ENCODE data around the gene TSPAN9. TPM values are rescaled to one million over a fixed set of nuclear protein-coding genes. Genes with fewer than 3 reads are reported as not detected.
A peak's percentile ranks its signal among the peaks of the same experiment; 100 is the strongest.

TSPAN9 gene
- total RNA-seq, 1 donor from 2014 or later = 31.7 TPM

DNA sequence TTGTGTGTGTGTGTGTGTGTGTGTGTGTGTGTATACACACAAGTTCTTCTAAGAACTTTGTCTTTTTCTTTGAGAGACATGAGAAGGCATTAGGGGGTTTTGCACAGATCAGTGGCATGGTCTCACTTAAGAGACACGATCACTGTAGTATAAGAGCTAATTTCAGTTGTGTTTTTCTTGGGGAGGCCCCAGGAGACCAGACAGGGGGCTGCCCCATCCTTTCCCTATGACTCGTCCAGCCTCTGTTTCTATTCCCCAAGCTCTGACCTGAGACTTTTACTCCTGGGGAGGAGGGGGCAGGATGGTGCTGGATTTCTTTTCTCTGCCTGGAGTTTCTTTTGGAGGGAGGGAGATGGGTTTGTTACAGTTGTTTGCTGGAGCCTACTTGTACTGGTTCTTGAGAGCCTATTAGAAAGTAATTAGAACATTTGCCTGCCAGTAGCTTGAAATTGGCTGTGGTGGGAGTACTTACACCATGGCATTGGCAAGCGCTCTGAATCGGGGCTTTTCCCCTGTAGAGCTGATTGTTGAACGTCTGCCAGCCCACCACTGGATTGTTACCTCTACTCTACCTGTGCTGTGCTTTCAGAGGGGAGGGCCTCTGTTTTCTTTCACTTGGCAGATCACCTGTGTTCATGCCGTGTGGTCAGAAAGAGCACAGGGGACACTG, 109.5 kb downstream of the TSPAN9 start:
- Mint-ChIP-seq H3K9me3 (no peaks in the 10 kb centered on the region), H3K36me3 (no peaks in the 10 kb centered on the region), H3K4me1 (ENCODE audit: unreplicated experiment) (peaks cover 15% of the 10 kb centered on the region), H3K27me3 (peaks cover 28% of the 10 kb centered on the region), H3K4me3 (no peak overlapping the region), H3K27ac (peak overlapping the region; percentile 2)
- no peak for DNase-seq (ENCODE audit: extremely low spot score, unreplicated experiment)
- TF ChIP-seq, protein P1, sequence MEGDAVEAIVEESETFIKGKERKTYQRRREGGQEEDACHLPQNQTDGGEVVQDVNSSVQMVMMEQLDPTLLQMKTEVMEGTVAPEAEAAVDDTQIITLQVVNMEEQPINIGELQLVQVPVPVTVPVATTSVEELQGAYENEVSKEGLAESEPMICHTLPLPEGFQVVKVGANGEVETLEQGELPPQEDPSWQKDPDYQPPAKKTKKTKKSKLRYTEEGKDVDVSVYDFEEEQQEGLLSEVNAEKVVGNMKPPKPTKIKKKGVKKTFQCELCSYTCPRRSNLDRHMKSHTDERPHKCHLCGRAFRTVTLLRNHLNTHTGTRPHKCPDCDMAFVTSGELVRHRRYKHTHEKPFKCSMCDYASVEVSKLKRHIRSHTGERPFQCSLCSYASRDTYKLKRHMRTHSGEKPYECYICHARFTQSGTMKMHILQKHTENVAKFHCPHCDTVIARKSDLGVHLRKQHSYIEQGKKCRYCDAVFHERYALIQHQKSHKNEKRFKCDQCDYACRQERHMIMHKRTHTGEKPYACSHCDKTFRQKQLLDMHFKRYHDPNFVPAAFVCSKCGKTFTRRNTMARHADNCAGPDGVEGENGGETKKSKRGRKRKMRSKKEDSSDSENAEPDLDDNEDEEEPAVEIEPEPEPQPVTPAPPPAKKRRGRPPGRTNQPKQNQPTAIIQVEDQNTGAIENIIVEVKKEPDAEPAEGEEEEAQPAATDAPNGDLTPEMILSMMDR (conservative IDR thresholded peaks at IDR 0.05) = no peak

DNA sequence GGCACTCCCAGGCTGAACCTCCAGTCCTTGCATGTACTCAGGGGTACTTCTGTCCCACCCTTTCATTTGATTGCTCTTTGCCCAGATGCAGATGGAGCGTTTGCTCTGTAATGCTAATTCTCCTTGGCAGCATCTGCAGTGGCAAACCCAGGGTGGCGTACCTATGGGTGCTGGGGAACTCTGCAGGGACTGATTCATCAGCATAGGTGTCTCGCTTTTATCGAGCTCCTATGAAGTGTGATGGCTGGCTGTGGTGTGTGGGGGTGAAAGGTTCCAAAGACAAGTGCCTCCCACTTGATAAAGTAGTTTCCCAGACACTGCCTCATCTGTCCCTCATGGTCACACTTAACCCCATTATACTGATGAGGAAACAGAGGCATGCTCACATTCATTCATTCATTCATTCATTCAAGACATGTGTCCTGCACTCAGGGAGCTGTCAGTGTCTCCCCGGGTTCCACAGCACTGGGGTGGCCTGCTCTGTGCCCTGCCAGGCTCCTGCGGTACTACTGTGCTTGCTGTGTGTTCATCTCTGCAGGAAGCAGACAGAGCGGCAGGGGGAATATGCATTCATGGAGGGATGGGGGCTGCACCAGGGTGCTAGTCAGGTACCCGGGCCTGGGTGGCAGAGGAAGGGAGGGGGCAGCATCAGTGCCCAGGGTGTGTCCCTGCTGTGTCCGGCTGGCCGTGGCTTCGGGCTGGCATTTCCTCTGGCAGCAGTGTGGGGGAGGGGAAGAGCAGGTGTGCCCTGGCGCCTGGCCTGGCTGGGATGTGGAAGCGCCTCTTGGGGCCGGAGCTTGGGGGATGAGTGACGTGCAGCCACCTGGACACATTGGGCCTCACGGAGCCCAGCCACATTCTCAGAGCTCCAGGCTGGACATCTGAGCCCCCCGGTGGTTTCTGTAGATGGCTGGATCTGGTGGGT, 110.9 kb downstream of the TSPAN9 start:
- H3K36me3 Mint-ChIP-seq = peaks cover 4% of the 10 kb centered on the region
- H3K9me3 Mint-ChIP-seq = no peaks in the 10 kb centered on the region

DNA sequence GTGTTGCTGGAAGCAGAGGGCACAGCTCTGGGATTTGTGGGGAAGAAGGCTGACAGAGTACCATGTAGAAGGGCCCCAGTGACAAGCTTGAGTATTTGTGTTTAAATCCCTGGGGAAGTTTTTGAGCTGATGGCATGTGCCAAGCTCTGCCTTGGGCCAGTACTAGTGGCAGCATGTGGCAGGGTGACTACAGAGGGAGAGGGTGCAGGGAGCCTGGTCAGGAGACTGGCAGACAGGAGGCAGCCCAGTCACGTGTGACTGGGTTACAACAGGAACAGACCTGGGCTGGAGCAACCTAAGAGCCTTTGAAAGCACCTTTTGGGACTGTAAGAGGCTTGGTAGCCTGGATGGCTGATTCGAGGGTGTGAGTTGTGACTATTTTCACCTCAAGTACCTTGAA, 112.1 kb downstream of the TSPAN9 start:
- Mint-ChIP-seq H3K27me3 (peaks cover 40% of the 10 kb centered on the region), H3K4me3 (no peak overlapping the region), H3K27ac (no peak overlapping the region), H3K36me3 (peaks cover 4% of the 10 kb centered on the region), H3K4me1 (ENCODE audit: unreplicated experiment) (peaks cover 15% of the 10 kb centered on the region), H3K9me3 (no peaks in the 10 kb centered on the region)
- TF ChIP-seq, protein P1 (conservative IDR thresholded peaks at IDR 0.05) = no peak
- no peak for DNase-seq (ENCODE audit: extremely low spot score, unreplicated experiment)

More for the DNA sequence above, 110.9 kb downstream of the TSPAN9 start:
- Mint-ChIP-seq H3K4me1 (ENCODE audit: unreplicated experiment) (peaks cover 15% of the 10 kb centered on the region), H3K4me3 (no peak overlapping the region), H3K27ac (no peak overlapping the region), H3K27me3 (peaks cover 37% of the 10 kb centered on the region)
- TF ChIP-seq, protein P1 (conservative IDR thresholded peaks at IDR 0.05) = no peak
- DNase-seq (ENCODE audit: extremely low spot score, unreplicated experiment) = no peak

DNA sequence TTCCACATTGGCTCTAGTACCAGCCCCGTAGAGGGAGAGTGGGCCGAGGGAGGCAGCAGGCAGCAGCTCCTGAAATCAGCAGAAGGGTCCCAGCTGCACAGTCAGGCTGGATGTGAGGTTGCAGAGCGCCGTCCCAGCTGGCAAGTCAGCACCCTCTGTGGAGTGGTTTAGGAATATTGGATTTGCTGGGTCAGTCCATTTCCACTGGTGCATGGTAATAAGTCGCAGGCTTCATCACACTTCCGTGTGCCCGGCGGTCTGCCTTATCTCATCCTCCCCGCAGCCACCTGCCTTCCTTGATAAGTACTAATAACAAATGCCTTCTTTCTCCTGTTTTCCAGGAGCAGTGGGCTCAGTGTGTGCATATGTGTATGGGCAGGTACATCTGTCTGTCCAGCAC, 112.9 kb downstream of the TSPAN9 start:
- H3K4me3 Mint-ChIP-seq = no peak overlapping the region
- peaks cover 4% of the 10 kb centered on the region for H3K36me3 Mint-ChIP-seq
- DNase-seq (ENCODE audit: extremely low spot score, unreplicated experiment) = no peak
- H3K27me3 Mint-ChIP-seq = peaks cover 45% of the 10 kb centered on the region
- no peaks in the 10 kb centered on the region for H3K9me3 Mint-ChIP-seq
- peaks cover 9% of the 10 kb centered on the region for H3K4me1 Mint-ChIP-seq (ENCODE audit: unreplicated experiment)
- no peak overlapping the region for H3K27ac Mint-ChIP-seq
- TF ChIP-seq, protein P1 (conservative IDR thresholded peaks at IDR 0.05) = no peak

DNA sequence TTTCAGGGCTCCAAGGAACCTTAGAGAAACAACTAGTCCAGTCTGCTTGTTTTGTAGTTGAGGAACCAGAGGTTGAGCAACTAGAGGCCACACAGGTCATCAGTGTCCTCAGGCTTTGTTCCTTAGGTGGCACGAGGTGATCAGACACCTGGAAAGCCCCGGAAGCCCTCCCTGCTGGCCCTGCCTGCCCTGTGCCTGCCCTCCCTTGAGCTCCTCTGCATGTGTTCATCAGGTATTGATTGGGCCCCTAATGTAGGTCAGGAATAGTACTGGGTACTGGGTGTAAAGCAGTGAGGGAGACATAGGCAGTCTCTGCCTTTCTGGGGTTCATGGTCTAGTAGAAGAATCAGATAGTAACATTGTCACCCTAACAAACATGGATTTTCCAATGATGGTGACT, 114.3 kb downstream of the TSPAN9 start:
- H3K27ac Mint-ChIP-seq = no peak overlapping the region
- H3K27me3 Mint-ChIP-seq = peaks cover 51% of the 10 kb centered on the region
- peaks cover 4% of the 10 kb centered on the region for H3K36me3 Mint-ChIP-seq
- H3K9me3 Mint-ChIP-seq = no peaks in the 10 kb centered on the region
- peaks cover 4% of the 10 kb centered on the region for H3K4me1 Mint-ChIP-seq (ENCODE audit: unreplicated experiment)
- TF ChIP-seq, protein P1 (conservative IDR thresholded peaks at IDR 0.05) = no peak
- no peak for DNase-seq (ENCODE audit: extremely low spot score, unreplicated experiment)
- no peak overlapping the region for H3K4me3 Mint-ChIP-seq

Data from type B pancreatic cell (in vitro differentiated cells).